ENCODE measurements around the gene CTIF.

CTIF gene

GRCh38 chr18:48601343-48601742, 62.5 kb downstream of the CTIF start:
- DNase-seq (ENCODE audit: low spot score), result no peak

GRCh38 chr18:48602759-48603390, 64.0 kb downstream of the CTIF start:
- no peak for DNase-seq (ENCODE audit: low spot score)

GRCh38 chr18:48605408-48605845, 66.6 kb downstream of the CTIF start:
- no peak for DNase-seq (ENCODE audit: low spot score)

DNA sequence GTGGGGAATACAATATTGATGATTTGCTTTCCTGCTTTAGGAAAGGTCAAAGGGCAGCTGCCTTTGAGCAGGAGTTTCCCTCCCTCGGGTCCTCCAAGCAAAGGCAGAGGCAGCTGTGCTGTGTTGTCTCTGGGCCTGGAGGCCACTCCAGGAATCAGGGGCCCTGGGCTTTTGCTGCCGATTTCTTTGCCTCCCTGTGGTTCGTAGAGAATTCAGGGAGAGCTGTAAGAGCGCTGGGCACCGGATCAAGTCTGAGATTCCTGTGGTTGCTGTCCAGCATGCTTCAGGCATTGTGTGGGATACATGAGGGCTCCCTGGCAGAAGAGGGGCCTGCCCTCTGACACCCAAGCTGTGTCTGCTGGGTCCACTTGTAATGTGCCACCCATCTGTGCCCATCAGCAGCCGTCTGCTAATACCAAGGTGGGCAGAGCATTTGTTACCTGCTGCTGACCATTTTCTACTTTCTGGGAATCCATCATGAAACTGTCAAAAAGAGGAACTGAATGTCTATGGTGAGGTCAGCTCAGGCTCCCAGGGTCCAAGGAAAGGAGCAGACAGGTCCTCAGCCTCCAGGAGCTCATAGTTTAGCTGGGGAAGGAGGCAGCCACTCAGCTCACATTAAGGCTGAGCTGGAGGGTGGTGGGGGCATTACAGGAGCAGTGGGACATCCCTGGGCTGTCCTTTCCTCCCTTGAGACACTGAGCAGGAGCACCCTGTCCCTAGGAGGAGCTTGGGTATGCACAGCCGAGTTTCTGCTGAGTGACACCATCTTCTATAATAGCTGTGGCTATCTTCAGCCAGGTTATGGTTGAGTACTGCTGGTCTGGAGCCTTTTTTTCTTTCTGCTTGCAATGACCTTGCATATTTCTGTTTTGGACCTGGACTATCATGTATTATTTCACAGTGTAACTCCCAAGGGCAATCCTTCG, 68.5 kb downstream of the CTIF start:
- DNase-seq (ENCODE audit: low spot score), result no peak

GRCh38 chr18:48608581-48608980, 69.8 kb downstream of the CTIF start:
- DNase-seq (ENCODE audit: low spot score), result no peak

DNA sequence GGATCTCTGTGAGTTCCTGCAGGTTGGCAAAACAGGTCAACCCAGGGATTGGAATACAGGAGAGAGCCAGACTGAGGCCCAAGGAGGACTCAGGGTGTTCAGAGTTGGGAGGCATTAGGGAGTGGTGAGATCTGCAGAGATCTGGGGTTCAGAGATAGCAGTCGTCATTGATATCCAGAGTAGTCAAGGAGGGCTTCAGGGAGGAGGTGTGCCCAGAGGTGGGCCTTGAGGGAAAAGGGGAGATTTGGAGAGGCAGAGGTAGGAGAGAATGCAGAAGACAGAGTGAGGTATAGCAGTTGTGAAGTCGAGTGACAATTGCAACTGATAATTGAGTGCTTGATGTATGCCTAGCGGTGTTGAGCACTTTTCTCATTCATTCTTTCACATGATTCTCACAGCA, 70.3 kb downstream of the CTIF start:
- DNase-seq (ENCODE audit: low spot score), result no peak

- DNase-seq (ENCODE audit: low spot score), result no peak
Observed at GRCh38 chr18:48609820-48610815, 71.3 kb downstream of the CTIF start.

DNA sequence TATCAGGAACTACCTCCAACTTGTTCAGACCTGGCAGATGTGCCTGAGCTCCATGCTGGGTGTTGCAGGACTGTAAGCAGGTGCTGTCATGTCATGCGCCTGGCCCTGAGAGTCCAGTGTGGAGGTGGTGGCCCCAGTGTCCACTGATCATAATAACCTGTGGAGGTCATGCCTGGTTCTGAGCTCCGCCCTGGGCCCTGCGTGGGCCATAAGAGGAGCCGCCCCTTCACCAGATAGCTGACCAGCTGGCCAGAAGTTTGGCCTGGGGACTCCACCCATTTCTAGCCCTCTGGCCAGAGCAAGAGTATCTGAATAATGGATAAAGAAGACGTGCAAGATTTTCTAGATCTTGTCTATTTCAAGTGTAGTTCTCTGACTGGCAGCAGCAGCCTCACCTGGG, 72.4 kb downstream of the CTIF start:
- DNase-seq (ENCODE audit: low spot score), result no peak

- no peak for DNase-seq (ENCODE audit: low spot score)
Observed at GRCh38 chr18:48611785-48612480, 73.1 kb downstream of the CTIF start.

DNA sequence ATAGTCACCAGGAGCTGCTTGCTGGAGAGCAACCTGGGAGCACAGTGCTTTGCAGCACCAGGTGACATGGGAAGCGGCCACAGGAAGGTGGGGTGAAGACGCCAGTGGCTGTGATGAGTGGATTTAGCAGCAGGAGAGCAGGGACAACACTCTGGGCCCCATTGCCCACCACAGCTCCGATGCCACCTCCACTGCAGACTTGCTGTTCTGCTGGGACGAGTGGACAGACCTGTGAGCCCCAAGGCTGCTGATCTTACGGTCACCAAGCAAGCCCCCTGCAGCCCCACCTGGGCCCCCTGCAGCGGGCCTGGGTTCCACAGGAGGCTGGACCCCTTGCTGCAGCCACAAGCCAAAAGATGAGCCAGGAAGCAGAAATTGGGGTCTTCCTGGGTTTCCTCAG, 73.7 kb downstream of the CTIF start:
- no peak for DNase-seq (ENCODE audit: low spot score)

DNA sequence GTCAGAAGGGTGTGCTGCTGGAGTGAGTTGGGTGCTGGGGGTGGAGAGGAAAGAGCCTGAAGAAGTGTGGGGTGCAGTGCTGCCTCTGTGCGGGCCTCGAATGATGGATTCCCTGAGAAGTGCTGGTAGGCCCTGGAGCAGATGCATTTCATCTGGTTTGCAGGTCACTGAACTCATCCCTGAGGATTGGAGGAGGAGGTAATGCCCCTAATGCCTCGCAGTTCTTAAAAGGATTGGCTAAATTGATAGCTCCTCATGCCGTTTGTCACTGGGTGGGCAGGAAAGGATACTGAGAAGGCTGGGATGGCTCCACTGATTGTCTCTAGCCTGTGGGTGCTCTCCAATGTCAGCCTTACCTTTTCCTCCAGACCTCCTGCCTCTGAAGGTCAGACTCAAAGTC, 74.1 kb downstream of the CTIF start:
- no peak for DNase-seq (ENCODE audit: low spot score)

- DNase-seq (ENCODE audit: low spot score), result no peak
Observed at GRCh38 chr18:48613589-48614404, 75.0 kb downstream of the CTIF start.

DNA sequence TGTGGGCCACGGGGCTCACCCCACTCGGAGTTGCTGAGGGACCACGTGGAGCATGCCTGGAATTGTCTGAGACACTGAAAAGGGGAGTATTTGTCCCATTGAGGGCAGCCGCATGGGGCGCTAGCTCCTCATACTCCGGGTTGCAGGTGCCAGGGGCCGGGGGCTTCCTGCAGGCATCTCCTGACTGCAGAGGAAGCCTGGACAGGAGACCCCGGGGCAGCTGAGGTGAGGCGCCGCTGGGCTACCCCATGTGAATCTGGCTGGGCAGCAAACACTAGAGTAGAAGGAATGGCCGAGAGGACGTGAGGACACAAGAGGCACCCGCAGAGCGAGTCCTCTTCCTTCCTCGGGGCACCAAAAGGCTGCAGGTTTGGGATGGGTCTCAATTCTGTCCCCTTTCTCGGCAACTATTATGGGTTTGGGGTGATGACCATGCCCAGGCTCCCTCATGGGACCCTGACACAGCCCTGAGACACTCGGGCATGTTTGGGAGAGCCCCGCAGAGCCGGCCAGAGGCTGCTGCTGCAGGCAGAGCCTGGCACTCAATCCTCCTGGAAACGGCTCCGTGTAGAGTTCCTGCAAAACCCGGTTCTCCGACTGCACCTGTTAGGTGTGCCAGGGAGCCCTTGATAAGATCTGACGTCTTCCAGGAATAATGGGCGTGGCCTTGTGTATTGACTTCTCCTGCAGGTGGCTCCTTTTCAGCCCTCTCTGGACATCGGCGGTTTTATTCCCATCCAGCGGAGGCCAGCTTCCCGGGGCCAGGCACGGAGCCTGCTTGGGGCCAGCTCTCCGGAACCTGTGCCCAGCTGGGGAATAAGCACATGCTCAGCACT, 77.0 kb downstream of the CTIF start:
- no peak for DNase-seq (ENCODE audit: low spot score)

DNA sequence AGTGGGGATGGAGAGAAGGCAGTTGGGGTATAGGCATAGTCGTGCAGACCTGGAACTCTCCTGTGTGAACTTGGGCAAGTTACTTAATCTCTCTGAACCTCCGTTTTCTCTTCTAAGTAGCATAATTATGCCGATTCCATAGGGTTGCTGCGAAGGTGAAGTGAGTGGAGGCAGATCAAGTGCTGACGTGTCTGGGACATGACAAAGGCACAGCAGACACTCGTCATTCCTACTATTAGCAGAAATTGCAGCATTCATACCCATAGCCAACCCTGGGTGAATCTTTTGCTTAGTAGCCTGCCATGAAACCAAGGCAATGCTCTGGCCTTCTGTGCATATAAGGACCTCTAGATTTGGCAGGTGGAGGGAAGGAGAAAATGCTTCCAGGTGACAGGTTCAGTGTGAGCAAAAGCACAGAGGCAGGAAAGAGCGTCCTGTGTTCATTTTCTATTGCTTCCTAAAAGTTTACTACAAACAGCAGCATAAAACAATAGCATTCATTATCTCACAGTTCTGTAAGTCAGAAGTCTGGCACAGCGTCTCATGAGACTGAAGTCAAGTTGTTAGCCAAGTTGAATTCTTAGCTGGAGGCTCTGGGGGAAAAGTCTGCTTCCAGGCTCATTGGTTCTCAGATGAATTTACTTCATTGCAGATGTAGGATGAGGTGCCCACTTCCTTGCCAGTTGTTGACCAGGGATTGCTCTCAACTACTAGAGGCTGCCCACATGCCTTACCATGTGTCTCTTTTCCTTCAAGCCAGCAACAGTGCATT, 77.8 kb downstream of the CTIF start:
- DNase-seq (ENCODE audit: low spot score), result no peak

DNA sequence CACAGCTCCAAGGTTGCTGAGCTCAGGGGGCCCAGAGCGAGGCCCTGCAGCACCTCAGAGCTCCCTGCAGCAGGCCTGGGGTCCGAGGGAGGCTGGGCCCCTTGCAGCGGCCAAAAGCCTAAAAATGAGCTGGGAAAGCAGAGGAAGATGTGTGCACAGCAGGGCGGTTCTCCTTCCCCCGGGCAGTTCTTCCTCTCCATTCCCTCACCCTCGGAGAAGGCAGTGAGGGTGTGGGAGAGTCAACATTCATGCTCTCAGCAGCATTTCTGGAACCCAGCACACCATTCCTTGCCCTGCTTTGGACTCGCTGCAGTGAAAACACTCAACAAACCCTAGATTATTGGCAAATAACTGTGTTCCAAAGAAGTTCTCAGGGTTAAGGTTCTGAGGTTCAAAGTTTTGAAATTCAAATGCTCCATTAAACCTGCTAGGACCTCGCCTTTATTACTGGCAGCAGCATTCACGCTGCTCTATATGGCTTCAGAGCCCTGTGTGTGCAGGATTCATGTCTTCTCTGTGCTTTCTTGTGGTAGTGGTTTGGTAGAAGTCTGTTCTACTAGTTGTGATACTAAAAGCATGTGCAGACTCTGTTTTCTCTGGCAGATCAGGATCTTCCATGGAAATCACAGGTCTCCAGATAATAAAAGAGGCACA, 79.1 kb downstream of the CTIF start:
- DNase-seq (ENCODE audit: low spot score), result no peak

- DNase-seq (ENCODE audit: low spot score), result no peak
Observed at GRCh38 chr18:48619016-48619415, 80.2 kb downstream of the CTIF start.

DNA sequence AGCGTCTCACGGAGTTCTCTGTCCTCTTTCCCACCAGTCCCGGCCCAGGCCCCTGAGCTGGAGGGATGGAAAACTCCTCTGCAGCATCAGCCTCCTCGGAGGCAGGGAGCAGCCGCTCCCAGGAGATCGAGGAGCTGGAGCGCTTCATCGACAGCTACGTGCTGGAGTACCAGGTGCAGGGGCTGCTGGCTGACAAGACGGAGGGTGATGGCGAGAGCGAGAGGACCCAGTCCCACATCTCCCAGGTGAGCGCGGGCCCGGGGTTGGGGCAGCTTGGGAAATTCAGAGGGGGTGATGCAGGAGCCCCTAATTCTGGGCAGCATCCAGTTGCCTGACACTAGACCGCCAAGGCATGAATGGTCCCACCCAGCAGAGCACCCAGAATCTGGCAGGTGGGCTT, 80.7 kb downstream of the CTIF start:
- DNase-seq (ENCODE audit: low spot score), result no peak

DNA sequence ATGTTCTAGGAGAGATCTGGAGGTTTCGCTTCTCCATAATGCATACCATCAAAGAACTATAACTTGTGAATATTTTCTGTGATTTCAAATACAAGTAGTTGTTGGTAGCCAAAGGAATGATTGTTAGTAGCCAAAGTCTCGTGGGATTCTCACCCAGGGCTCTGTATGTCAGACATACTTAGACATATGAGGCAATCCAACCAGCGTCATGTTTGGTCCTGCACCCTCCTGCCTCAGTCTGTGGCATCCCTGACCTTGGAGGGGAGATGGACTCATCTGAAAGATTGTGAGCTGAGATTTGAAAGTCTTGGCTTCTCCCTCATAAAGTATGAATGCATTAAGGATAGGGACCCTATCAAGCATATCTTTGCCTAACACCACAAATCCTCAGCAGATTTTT, 81.2 kb downstream of the CTIF start:
- DNase-seq (ENCODE audit: low spot score), result no peak

DNA sequence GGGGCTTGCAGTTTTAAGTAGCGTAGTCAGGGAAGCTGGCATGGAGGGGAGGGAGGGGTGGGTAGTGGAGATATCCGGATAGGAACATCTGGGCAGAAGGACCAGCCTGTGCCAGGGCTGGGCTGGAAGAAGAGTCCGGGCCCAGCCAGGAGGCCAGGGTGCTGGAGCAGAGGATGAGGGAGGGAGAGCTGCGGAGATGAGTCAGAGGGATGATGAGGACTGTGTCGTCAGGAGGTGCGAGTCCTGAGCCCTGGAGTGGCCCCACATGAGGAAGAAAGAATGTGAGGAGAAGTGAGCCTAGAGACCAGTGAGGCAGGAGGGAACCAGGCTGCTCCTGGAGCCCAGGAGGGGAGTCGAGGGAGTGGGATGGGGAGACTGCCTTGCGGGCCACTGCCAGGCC, 82.4 kb downstream of the CTIF start:
- DNase-seq (ENCODE audit: low spot score), result peak; percentile 8

Measured in RKO (cell line).